Measurements from ENCODE around the gene TMEM204.

Gene TMEM204

DNA sequence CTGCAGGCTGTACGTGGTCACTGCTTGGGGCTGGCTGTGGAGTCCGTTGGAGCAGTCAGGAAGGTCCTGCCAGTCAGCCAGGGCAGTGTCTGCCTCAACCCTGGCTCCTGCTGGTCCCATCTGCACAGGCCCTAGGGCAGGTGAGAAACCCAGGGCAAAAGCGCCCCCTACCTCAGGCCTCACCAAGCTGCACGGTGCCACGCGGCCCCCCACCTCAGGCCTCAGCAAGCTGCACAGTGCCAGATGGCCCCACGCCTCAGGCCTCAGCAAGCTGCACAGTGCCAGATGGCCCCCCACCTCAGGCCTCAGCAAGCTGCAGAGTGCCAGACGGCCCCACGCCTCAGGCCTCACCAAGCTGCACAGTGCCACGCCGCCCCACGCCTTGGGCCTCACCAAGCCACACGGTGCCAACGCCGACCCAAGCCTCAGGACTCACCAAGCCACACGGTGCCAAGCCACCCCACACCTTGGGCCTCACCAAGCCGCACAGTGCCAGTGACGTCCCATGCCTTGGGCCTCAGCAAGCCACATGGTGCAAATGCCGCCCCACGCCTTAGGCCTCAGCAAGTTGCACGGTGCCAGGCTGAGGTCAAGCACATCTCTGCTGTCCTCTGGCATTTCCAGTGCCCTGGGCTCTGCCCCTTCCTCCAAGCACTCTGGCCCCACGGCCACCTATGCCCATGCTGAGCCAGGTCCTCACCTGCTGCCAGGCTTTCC lies 5.5 kb downstream of the TMEM204 start:
- no peak for TF ChIP-seq CTCF (IDR thresholded peaks at IDR 0.05; ENCODE audit: low read depth, low read length)
- no peak overlapping the region for H3K4me3 ChIP-seq (ENCODE audit: low read depth, low read length)
- in situ Hi-C loops (cut with HindIII; ENCODE audit: low sequenced_read_pairs), result no loop called here
- DNase-seq (ENCODE audit: low read depth, low spot score), result no peak

DNA sequence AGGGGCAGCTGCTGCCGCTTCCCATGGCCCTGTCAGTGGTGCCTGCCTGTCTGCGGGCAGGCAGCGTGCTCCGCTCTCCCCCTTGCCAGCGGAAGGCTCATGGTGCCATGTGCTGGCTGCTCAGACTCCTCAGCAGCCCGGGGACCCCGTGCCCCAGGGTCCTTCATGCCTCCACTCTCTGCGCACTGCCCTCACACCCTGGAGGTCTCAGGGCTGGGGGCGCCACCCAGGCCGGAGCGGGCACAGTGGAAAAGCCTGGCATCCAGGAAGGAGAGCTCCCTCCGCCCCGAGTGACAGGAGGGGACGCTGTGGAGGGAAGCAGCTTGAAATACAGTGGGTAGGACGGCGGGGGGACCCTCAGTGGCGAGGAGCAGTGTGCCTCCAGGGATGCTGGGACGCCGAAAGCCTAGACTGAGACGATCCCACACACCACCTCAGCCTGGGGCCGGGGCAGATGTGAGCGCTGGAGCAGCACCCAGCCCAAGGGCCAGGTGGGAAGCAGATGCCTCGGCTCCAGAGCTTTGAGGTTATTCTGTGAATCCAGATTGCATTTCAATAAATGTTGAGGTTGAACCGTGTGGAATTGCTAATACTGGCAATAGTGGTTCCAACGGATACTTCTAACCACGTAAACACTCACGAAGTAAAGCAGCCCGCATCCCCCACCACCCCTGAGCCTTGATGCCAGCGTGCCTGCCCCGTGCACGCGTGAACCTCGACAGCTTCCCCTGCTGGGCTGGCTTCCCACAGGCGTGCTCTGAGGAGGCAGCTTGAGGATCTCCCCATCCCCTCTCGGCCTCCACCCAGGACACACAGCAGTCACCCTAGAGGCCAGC lies 6.5 kb downstream of the TMEM204 start:
- in situ Hi-C loops (cut with HindIII; ENCODE audit: low sequenced_read_pairs), result no loop called here
- H3K4me3 ChIP-seq (ENCODE audit: low read depth, low read length), result no peak overlapping the region
- no peak for DNase-seq (ENCODE audit: low read depth, low spot score)
- TF ChIP-seq CTCF (IDR thresholded peaks at IDR 0.05; ENCODE audit: low read depth, low read length), result no peak

DNA sequence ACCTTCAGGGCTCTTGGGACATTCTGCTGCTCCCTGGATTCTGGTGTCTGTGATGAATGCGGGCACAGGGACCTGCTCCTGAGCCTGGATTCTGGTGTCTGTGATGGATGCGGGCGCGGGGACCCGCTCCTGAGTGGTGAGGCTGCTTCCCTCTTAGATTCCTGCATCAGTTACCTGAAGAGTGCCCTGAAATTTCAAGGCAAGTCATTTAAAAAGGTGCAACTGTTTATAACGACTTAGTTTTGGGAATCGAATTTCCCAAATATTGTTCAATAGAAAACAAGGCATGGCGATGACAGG lies 7.0 kb downstream of the TMEM204 start:
- in situ Hi-C loops (cut with HindIII; ENCODE audit: low sequenced_read_pairs), result no loop called here
- TF ChIP-seq CTCF (IDR thresholded peaks at IDR 0.05; ENCODE audit: low read depth, low read length), result no peak
- DNase-seq (ENCODE audit: low read depth, low spot score), result no peak
- H3K4me3 ChIP-seq (ENCODE audit: low read depth, low read length), result no peak overlapping the region

- in situ Hi-C loops (cut with HindIII; ENCODE audit: low sequenced_read_pairs), result no loop called here
- no peak for DNase-seq (ENCODE audit: low read depth, low spot score)
- no peak for TF ChIP-seq CTCF (IDR thresholded peaks at IDR 0.05; ENCODE audit: low read depth, low read length)
- no peak overlapping the region for H3K4me3 ChIP-seq (ENCODE audit: low read depth, low read length)
Measured at GRCh38 chr16:1541293-1542165, 8.1 kb downstream of the TMEM204 start.

GRCh38 chr16:1542166-1542500 lies 8.7 kb downstream of the TMEM204 start:
- in situ Hi-C loops (cut with HindIII; ENCODE audit: low sequenced_read_pairs), result no loop called here
- DNase-seq (ENCODE audit: low read depth, low spot score), result no peak
- no peak for TF ChIP-seq CTCF (IDR thresholded peaks at IDR 0.05; ENCODE audit: low read depth, low read length)
- no peak overlapping the region for H3K4me3 ChIP-seq (ENCODE audit: low read depth, low read length)

DNA sequence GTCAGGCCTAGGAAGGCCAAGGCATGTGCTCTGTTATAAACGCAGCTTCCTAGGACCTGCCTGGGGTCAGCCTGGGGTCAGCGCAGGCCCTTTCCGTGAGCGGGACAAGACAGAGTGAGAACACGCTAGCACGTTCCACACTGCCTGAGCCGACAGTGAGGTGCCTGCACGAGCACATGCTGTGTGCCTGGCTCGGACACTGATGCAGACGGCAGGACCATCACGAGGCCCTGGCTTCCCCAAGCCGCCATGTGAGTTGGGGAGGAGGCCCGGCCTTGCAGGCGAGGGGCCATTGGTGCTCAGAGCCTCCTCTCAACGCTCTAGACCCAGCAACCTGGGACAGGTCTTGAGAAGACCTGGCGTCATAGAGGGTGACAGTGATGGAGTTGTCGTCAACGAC lies 9.1 kb downstream of the TMEM204 start:
- H3K4me3 ChIP-seq (ENCODE audit: low read depth, low read length), result no peak overlapping the region
- no peak for TF ChIP-seq CTCF (IDR thresholded peaks at IDR 0.05; ENCODE audit: low read depth, low read length)
- in situ Hi-C loops (cut with HindIII; ENCODE audit: low sequenced_read_pairs), result no loop called here
- DNase-seq (ENCODE audit: low read depth, low spot score), result no peak

Measured in astrocyte of the spinal cord (primary cell).